WTC11 (cell line): ENCODE results near the gene SCYGR7. TPM values are rescaled to one million over a fixed set of nuclear protein-coding genes. Genes with fewer than 3 reads are reported as not detected.

Experiments used
- ATAC-seq: fragments of 200-7000 bp; cut with Tn5 transposase; 2 replicates; pipeline ENCODE4 v1.10.0; 2021; ENCODE audit warnings: mild to moderate bottlenecking, moderate library complexity
- CTCF ChIA-PET: fragments of 300-600 bp; sonication (Branson Sonifier 250); formaldehyde crosslinking; loops from one replicate; lab custom pipeline; 2021; ENCODE audit warnings: antibody characterized with exemption; lab: Charles Lee
- POLR2A ChIA-PET: fragments of 350-600 bp; sonication (Branson Sonifier 250); formaldehyde crosslinking; loops from one replicate; lab custom pipeline; 2021; ENCODE audit warnings: antibody characterized with exemption; lab: Charles Lee
- DNase-seq: peaks from one replicate; pipeline ENCODE4 v3.0.0; 2021; ENCODE audit warnings: low spot score
- H3K27ac Mint-ChIP-seq: 2 replicates; pipeline ENCODE4 v1.8.0; 2021; ENCODE audit warnings: mixed read lengths
- H3K27me3 Mint-ChIP-seq: 2 replicates; pipeline ENCODE4 v1.8.0; 2021; ENCODE audit warnings: low read depth, mild to moderate bottlenecking, moderate library complexity, mixed read lengths
- H3K36me3 Mint-ChIP-seq: 2 replicates; pipeline ENCODE4 v1.8.0; 2021; ENCODE audit warnings: mixed read lengths
- H3K4me1 Mint-ChIP-seq: 2 replicates; pipeline ENCODE4 v1.8.0; 2022; ENCODE audit warnings: mixed read lengths
- H3K4me3 Mint-ChIP-seq: 2 replicates; pipeline ENCODE4 v1.8.0; 2021; ENCODE audit warnings: mild to moderate bottlenecking, moderate library complexity, mixed read lengths
- H3K9me3 Mint-ChIP-seq: 2 replicates; pipeline ENCODE4 v1.8.0; 2021; ENCODE audit warnings: mixed read lengths
- ATF2 ChIP-seq: sonication (generic); formaldehyde crosslinking; IDR thresholded peaks from 2 replicates; pipeline ENCODE4 v1.8.1; 2022; ENCODE audit warnings: low read depth, missing genetic modification reagents, borderline replicate concordance
- CREB1 ChIP-seq: sonication (generic); formaldehyde crosslinking; IDR thresholded peaks from 2 replicates; pipeline ENCODE4 v1.8.0; 2023; ENCODE audit warnings: mild to moderate bottlenecking, missing genetic modification reagents
- EMX1 ChIP-seq: fragments of 250-450 bp; sonication (Bioruptor Pico); IDR thresholded peaks from 2 replicates; pipeline ENCODE4 v1.8.0; 2021; ENCODE audit warnings: mild to moderate bottlenecking
- GABPB1 ChIP-seq: sonication (generic); formaldehyde crosslinking; IDR thresholded peaks from 2 replicates; pipeline ENCODE4 v1.8.1; 2023; ENCODE audit warnings: mild to moderate bottlenecking, missing genetic modification reagents
- GTF2I ChIP-seq: fragments of 250-450 bp; sonication (Bioruptor Pico); conservative IDR thresholded peaks from 2 replicates; pipeline ENCODE4 v1.4.0; 2021; ENCODE audit warnings: mild to moderate bottlenecking
- MLX ChIP-seq: sonication (generic); formaldehyde crosslinking; IDR thresholded peaks from 2 replicates; pipeline ENCODE4 v1.8.1; 2023; ENCODE audit warnings: mild to moderate bottlenecking, missing genetic modification reagents, moderate library complexity
- OVOL2 ChIP-seq: fragments of 250-450 bp; sonication (Bioruptor Pico); IDR thresholded peaks from 2 replicates; pipeline ENCODE4 v1.9.0; 2021; ENCODE audit warnings: mild to moderate bottlenecking, borderline replicate concordance
- PRRX2 ChIP-seq: fragments of 250-450 bp; sonication (Bioruptor Pico); IDR thresholded peaks from 2 replicates; pipeline ENCODE4 v1.8.0; 2021; ENCODE audit warnings: mild to moderate bottlenecking
- TEAD4 ChIP-seq: sonication (generic); formaldehyde crosslinking; IDR thresholded peaks from 2 replicates; pipeline ENCODE4 v1.8.0; 2022; ENCODE audit warnings: mild to moderate bottlenecking, missing genetic modification reagents
- ZBTB21 ChIP-seq: sonication (generic); formaldehyde crosslinking; IDR thresholded peaks from 2 replicates; pipeline ENCODE4 v1.8.1; 2023; ENCODE audit warnings: mild to moderate bottlenecking, missing genetic modification reagents, borderline replicate concordance
- ZNF121 ChIP-seq: sonication (generic); formaldehyde crosslinking; IDR thresholded peaks from 2 replicates; pipeline ENCODE4 v1.8.0; 2023; ENCODE audit warnings: missing genetic modification reagents
- ZNF317 ChIP-seq: sonication (generic); formaldehyde crosslinking; IDR thresholded peaks from 2 replicates; pipeline ENCODE4 v1.8.1; 2023; ENCODE audit warnings: low read depth, mild to moderate bottlenecking, moderate library complexity, missing genetic modification reagents, borderline replicate concordance
- ZNF512 ChIP-seq: sonication (generic); formaldehyde crosslinking; IDR thresholded peaks from 2 replicates; pipeline ENCODE4 v1.8.1; 2022; ENCODE audit warnings: missing genetic modification reagents, borderline replicate concordance
- ZNF671 ChIP-seq: fragments of 250-450 bp; sonication (Bioruptor Pico); IDR thresholded peaks from 2 replicates; pipeline ENCODE4 v1.8.0; 2021; ENCODE audit warnings: mild to moderate bottlenecking
- total RNA-seq: library from RNA; stranded (reverse); gene quantifications from 3 replicates; pipeline ENCODE4 v1.2.3, GENCODE V29; 2021
- TF ChIP-seq, protein P1 (sequence below): fragments of 200-600 bp; IDR thresholded peaks from 2 replicates; pipeline ENCODE4 v1.8.0; 2022; ENCODE audit warnings: antibody characterized with exemption
- TF ChIP-seq, protein P2 (sequence below): sonication (generic); formaldehyde crosslinking; IDR thresholded peaks from 2 replicates; pipeline ENCODE4 v1.8.1; 2023; ENCODE audit warnings: mild to moderate bottlenecking, missing genetic modification reagents, borderline replicate concordance
- TF ChIP-seq, protein P3 (sequence below): sonication (generic); formaldehyde crosslinking; IDR thresholded peaks from 2 replicates; pipeline ENCODE4 v1.8.0; 2023; ENCODE audit warnings: missing genetic modification reagents, mild to moderate bottlenecking, borderline replicate concordance
- TF ChIP-seq, protein P4 (sequence below): sonication (generic); formaldehyde crosslinking; IDR thresholded peaks from 2 replicates; pipeline ENCODE4 v1.8.0; 2023; ENCODE audit warnings: missing genetic modification reagents

Gene SCYGR7
- total RNA-seq, 1 experiment from 2014 or later = not detected

- ATAC-seq (peak; percentile 97), DNase-seq (peak; percentile 84)
- ChIA-PET POLR2A (interaction anchor here (0.9 kb wide), 1 partner anchor 108 kb away, joined by 7 read pairs; no protein-coding TSS in a partner anchor), CTCF (interaction anchor here (0.5 to 3.2 kb wide), 39 partner anchors 7 to 638 kb away, joined by 3 to 89 read pairs (median 4); partner anchors contain the start of genes CCL20, DAW1 and SCYGR8)
- H3K4me3 Mint-ChIP-seq = no peak overlapping the region
- H3K27me3 Mint-ChIP-seq = no peaks in the 10 kb centered on the region
- no peaks in the 10 kb centered on the region for H3K9me3 Mint-ChIP-seq
- no peak for TF ChIP-seq PRRX2
- TF ChIP-seq EMX1 (CRISPR knock-in tag) = no peak
- no peak for TF ChIP-seq ZNF512 (CRISPR knock-in tag)
- TF ChIP-seq GABPB1 (CRISPR knock-in tag) = 0 out of 2 replicates have a peak, but pooled peaks have one; percentile 35
- TF ChIP-seq, protein P1, sequence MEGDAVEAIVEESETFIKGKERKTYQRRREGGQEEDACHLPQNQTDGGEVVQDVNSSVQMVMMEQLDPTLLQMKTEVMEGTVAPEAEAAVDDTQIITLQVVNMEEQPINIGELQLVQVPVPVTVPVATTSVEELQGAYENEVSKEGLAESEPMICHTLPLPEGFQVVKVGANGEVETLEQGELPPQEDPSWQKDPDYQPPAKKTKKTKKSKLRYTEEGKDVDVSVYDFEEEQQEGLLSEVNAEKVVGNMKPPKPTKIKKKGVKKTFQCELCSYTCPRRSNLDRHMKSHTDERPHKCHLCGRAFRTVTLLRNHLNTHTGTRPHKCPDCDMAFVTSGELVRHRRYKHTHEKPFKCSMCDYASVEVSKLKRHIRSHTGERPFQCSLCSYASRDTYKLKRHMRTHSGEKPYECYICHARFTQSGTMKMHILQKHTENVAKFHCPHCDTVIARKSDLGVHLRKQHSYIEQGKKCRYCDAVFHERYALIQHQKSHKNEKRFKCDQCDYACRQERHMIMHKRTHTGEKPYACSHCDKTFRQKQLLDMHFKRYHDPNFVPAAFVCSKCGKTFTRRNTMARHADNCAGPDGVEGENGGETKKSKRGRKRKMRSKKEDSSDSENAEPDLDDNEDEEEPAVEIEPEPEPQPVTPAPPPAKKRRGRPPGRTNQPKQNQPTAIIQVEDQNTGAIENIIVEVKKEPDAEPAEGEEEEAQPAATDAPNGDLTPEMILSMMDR = peak; percentile 78
- no peak for TF ChIP-seq ZNF317 (CRISPR knock-in tag)
- TF ChIP-seq TEAD4 (CRISPR knock-in tag) = no peak
- TF ChIP-seq ZBTB21 (CRISPR knock-in tag) = no peak
- TF ChIP-seq ZNF671 (CRISPR knock-in tag) = no peak
- TF ChIP-seq ZNF121 (CRISPR knock-in tag) = peak; percentile 93
- H3K4me1 Mint-ChIP-seq = peaks cover 6% of the 10 kb centered on the region
- H3K27ac Mint-ChIP-seq = no peak overlapping the region
- no peaks in the 10 kb centered on the region for H3K36me3 Mint-ChIP-seq
Observed at GRCh38 chr2:227766373-227766883, 38.3 kb downstream of the SCYGR7 start.

GRCh38 chr2:227767830-227768229 lies 39.7 kb downstream of the SCYGR7 start:
- DNase-seq = no peak
- H3K4me3 Mint-ChIP-seq = no peak overlapping the region
- POLR2A ChIA-PET = no interaction called here
- no peak overlapping the region for H3K27ac Mint-ChIP-seq
- peaks cover 14% of the 10 kb centered on the region for H3K4me1 Mint-ChIP-seq
- no peaks in the 10 kb centered on the region for H3K27me3 Mint-ChIP-seq
- no peak for ATAC-seq
- no peaks in the 10 kb centered on the region for H3K9me3 Mint-ChIP-seq
- no peaks in the 10 kb centered on the region for H3K36me3 Mint-ChIP-seq
- CTCF ChIA-PET = interaction anchor here (1.0 to 1.5 kb wide), 3 partner anchors 31 to 110 kb away, joined by 3 to 5 read pairs (median 3); no protein-coding TSS in a partner anchor
- TF ChIP-seq EMX1 (CRISPR knock-in tag) (no peak), CREB1 (CRISPR knock-in tag) (no peak), MLX (CRISPR knock-in tag) (no peak), ZNF121 (CRISPR knock-in tag) (no peak), ZBTB21 (CRISPR knock-in tag) (no peak), GTF2I (no peak), OVOL2 (CRISPR knock-in tag) (no peak), ATF2 (CRISPR knock-in tag) (no peak)
- TF ChIP-seq, protein P2, sequence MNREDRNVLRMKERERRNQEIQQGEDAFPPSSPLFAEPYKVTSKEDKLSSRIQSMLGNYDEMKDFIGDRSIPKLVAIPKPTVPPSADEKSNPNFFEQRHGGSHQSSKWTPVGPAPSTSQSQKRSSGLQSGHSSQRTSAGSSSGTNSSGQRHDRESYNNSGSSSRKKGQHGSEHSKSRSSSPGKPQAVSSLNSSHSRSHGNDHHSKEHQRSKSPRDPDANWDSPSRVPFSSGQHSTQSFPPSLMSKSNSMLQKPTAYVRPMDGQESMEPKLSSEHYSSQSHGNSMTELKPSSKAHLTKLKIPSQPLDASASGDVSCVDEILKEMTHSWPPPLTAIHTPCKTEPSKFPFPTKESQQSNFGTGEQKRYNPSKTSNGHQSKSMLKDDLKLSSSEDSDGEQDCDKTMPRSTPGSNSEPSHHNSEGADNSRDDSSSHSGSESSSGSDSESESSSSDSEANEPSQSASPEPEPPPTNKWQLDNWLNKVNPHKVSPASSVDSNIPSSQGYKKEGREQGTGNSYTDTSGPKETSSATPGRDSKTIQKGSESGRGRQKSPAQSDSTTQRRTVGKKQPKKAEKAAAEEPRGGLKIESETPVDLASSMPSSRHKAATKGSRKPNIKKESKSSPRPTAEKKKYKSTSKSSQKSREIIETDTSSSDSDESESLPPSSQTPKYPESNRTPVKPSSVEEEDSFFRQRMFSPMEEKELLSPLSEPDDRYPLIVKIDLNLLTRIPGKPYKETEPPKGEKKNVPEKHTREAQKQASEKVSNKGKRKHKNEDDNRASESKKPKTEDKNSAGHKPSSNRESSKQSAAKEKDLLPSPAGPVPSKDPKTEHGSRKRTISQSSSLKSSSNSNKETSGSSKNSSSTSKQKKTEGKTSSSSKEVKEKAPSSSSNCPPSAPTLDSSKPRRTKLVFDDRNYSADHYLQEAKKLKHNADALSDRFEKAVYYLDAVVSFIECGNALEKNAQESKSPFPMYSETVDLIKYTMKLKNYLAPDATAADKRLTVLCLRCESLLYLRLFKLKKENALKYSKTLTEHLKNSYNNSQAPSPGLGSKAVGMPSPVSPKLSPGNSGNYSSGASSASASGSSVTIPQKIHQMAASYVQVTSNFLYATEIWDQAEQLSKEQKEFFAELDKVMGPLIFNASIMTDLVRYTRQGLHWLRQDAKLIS (CRISPR knock-in tag) = no peak
- TF ChIP-seq, protein P3, sequence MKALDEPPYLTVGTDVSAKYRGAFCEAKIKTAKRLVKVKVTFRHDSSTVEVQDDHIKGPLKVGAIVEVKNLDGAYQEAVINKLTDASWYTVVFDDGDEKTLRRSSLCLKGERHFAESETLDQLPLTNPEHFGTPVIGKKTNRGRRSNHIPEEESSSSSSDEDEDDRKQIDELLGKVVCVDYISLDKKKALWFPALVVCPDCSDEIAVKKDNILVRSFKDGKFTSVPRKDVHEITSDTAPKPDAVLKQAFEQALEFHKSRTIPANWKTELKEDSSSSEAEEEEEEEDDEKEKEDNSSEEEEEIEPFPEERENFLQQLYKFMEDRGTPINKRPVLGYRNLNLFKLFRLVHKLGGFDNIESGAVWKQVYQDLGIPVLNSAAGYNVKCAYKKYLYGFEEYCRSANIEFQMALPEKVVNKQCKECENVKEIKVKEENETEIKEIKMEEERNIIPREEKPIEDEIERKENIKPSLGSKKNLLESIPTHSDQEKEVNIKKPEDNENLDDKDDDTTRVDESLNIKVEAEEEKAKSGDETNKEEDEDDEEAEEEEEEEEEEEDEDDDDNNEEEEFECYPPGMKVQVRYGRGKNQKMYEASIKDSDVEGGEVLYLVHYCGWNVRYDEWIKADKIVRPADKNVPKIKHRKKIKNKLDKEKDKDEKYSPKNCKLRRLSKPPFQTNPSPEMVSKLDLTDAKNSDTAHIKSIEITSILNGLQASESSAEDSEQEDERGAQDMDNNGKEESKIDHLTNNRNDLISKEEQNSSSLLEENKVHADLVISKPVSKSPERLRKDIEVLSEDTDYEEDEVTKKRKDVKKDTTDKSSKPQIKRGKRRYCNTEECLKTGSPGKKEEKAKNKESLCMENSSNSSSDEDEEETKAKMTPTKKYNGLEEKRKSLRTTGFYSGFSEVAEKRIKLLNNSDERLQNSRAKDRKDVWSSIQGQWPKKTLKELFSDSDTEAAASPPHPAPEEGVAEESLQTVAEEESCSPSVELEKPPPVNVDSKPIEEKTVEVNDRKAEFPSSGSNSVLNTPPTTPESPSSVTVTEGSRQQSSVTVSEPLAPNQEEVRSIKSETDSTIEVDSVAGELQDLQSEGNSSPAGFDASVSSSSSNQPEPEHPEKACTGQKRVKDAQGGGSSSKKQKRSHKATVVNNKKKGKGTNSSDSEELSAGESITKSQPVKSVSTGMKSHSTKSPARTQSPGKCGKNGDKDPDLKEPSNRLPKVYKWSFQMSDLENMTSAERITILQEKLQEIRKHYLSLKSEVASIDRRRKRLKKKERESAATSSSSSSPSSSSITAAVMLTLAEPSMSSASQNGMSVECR (CRISPR knock-in tag) = no peak
- TF ChIP-seq, protein P4, sequence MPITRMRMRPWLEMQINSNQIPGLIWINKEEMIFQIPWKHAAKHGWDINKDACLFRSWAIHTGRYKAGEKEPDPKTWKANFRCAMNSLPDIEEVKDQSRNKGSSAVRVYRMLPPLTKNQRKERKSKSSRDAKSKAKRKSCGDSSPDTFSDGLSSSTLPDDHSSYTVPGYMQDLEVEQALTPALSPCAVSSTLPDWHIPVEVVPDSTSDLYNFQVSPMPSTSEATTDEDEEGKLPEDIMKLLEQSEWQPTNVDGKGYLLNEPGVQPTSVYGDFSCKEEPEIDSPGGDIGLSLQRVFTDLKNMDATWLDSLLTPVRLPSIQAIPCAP (CRISPR knock-in tag) = no peak
